Glutamatergic neuron (in vitro differentiated cells): ENCODE data around the gene ID2. TPM values are rescaled to one million over a fixed set of nuclear protein-coding genes. Genes with fewer than 3 reads are reported as not detected.
A peak's percentile ranks its signal among the peaks of the same experiment; 100 is the strongest.

ENCODE experiments used
- DNase-seq: peaks from one replicate; pipeline ENCODE4 v3.0.0; 2022
- H3K27ac Mint-ChIP-seq: one replicate; pipeline ENCODE4 v1.8.0; 2020; ENCODE audit warnings: mild to moderate bottlenecking, mixed read lengths, inconsistent platforms; ENCODE audit not compliant: unreplicated experiment
- H3K27me3 Mint-ChIP-seq: one replicate; pipeline ENCODE4 v1.8.0; 2020; ENCODE audit warnings: mild to moderate bottlenecking, moderate library complexity, mixed read lengths, inconsistent platforms; ENCODE audit not compliant: unreplicated experiment
- H3K36me3 Mint-ChIP-seq: one replicate; pipeline ENCODE4 v1.8.0; 2020; ENCODE audit warnings: mild to moderate bottlenecking, mixed read lengths, inconsistent platforms; ENCODE audit not compliant: unreplicated experiment
- H3K4me1 Mint-ChIP-seq: one replicate; pipeline ENCODE4 v1.8.0; 2020; ENCODE audit warnings: mild to moderate bottlenecking, low read depth, mixed read lengths, inconsistent platforms; ENCODE audit not compliant: unreplicated experiment
- H3K4me3 Mint-ChIP-seq: one replicate; pipeline ENCODE4 v1.8.0; 2020; ENCODE audit warnings: mild to moderate bottlenecking, mixed read lengths, inconsistent platforms; ENCODE audit not compliant: unreplicated experiment
- H3K9me3 Mint-ChIP-seq: one replicate; pipeline ENCODE4 v1.8.0; 2020; ENCODE audit warnings: mild to moderate bottlenecking, moderate library complexity, mixed read lengths, inconsistent platforms; ENCODE audit not compliant: unreplicated experiment
- CTCF ChIP-seq: fragments of 200-600 bp; sonication (generic); IDR thresholded peaks from one replicate; pipeline ENCODE4 v1.5.0; 2021; ENCODE audit not compliant: partially characterized antibody, unreplicated experiment
- total RNA-seq: library from RNA; stranded (reverse); fragmentation: NEBNext Ultra II Directional; extraction: Animal tissue kit (Norgen Biotek cat#: 25700); gene quantifications from one replicate; pipeline ENCODE4 v1.2.1, GENCODE V29; 2021; ENCODE audit not compliant: unreplicated experiment

Gene ID2
- total RNA-seq, 1 donor from 2014 or later, result 13.2 TPM

GRCh38 chr2:8676191-8676920 is 5.5 kb upstream of the ID2 start:
- H3K4me1 Mint-ChIP-seq, result peaks cover 11% of the 10 kb centered on the region
- H3K4me3 Mint-ChIP-seq, result peak overlapping the region; percentile 80
- H3K36me3 Mint-ChIP-seq, result peaks cover 20% of the 10 kb centered on the region
- H3K9me3 Mint-ChIP-seq, result peaks cover 11% of the 10 kb centered on the region
- TF ChIP-seq CTCF, result no peak
- DNase-seq, result peak; percentile 33
- H3K27ac Mint-ChIP-seq, result no peak overlapping the region
- H3K27me3 Mint-ChIP-seq, result peaks cover 4% of the 10 kb centered on the region

GRCh38 chr2:8676921-8677645 is 4.8 kb upstream of the ID2 start:
- peak overlapping the region; percentile 76 for H3K4me3 Mint-ChIP-seq
- peaks cover 4% of the 10 kb centered on the region for H3K27me3 Mint-ChIP-seq
- peaks cover 20% of the 10 kb centered on the region for H3K36me3 Mint-ChIP-seq
- H3K4me1 Mint-ChIP-seq, result peaks cover 12% of the 10 kb centered on the region
- no peak for DNase-seq
- H3K27ac Mint-ChIP-seq, result no peak overlapping the region
- TF ChIP-seq CTCF, result no peak
- peaks cover 12% of the 10 kb centered on the region for H3K9me3 Mint-ChIP-seq

- Mint-ChIP-seq H3K36me3 (peaks cover 20% of the 10 kb centered on the region), H3K27me3 (peaks cover 6% of the 10 kb centered on the region), H3K4me3 (peak overlapping the region; percentile 76), H3K27ac (no peak overlapping the region), H3K9me3 (peaks cover 12% of the 10 kb centered on the region), H3K4me1 (peaks cover 13% of the 10 kb centered on the region)
- peak; percentile 30 for DNase-seq
- TF ChIP-seq CTCF, result no peak
Observed at GRCh38 chr2:8677646-8678592, 3.9 kb upstream of the ID2 start.

GRCh38 chr2:8678731-8679566 is 2.9 kb upstream of the ID2 start:
- H3K27me3 Mint-ChIP-seq, result peaks cover 8% of the 10 kb centered on the region
- peaks cover 14% of the 10 kb centered on the region for H3K9me3 Mint-ChIP-seq
- H3K4me1 Mint-ChIP-seq, result peaks cover 17% of the 10 kb centered on the region
- H3K36me3 Mint-ChIP-seq, result peaks cover 16% of the 10 kb centered on the region
- peak; percentile 93 for DNase-seq
- H3K4me3 Mint-ChIP-seq, result peak overlapping the region; percentile 83
- peak overlapping the region; percentile 80 for H3K27ac Mint-ChIP-seq
- TF ChIP-seq CTCF, result no peak
